HEK293T (cell line): ENCODE data around the gene DAPP1.

Experiments
- FOXA1 ChIP-seq: fragments of 450-650 bp; IDR thresholded peaks from 2 replicates; pipeline ENCODE4 v1.6.1; 2016; ENCODE audit warnings: mild to moderate bottlenecking
- FOXK2 ChIP-seq: fragments of 450-650 bp; IDR thresholded peaks from 2 replicates; pipeline ENCODE4 v1.6.1; 2016; ENCODE audit warnings: mild to moderate bottlenecking
- FOXM1 ChIP-seq: fragments of 450-650 bp; IDR thresholded peaks from 2 replicates; pipeline ENCODE4 v1.6.1; 2017; ENCODE audit warnings: mild to moderate bottlenecking, borderline replicate concordance
- L3MBTL2 ChIP-seq: fragments of 450-650 bp; conservative IDR thresholded peaks from 2 replicates; pipeline ENCODE4 v1.6.1; 2016; ENCODE audit warnings: mild to moderate bottlenecking
- SP1 ChIP-seq: fragments of 450-650 bp; IDR thresholded peaks from 2 replicates; pipeline ENCODE4 v1.6.1; 2017
- SUZ12 ChIP-seq: fragments of 450-650 bp; IDR thresholded peaks from 2 replicates; pipeline ENCODE4 v1.6.1; 2016; ENCODE audit warnings: mild to moderate bottlenecking
- TARDBP ChIP-seq: fragments of 450-650 bp; IDR thresholded peaks from 2 replicates; pipeline ENCODE4 v1.6.1; 2016
- ZNF384 ChIP-seq: fragments of 450-650 bp; IDR thresholded peaks from 2 replicates; pipeline ENCODE4 v1.6.1; 2016

DNA sequence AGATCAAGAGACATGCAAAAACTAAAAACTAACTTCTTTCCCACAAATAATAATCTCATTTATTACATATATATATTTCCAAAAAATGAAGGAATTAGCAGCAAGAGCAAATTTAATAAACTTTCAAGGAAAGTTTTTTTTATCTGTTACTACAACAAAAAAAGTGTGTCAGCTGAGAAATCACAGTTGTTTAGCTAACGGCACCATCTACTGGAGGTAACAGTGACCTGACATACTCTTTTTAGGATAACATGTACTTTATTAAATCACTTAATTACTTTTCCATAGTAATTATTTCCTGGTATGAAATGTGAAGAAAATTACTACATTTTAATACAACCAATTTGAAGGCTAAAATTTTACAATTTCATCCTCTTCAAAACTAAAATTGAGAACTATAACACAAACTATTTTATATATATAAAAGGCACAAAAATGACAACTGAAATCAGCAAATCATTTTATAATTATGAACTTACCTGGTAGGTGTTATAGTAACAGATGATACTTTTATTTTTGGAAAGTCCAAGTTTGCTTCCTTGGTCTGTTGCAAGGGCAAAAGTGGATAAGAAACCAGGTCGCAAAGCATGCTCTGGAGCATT is 68.5 kb downstream of the DAPP1 start:
- TF ChIP-seq FOXK2: no peak
- no peak for TF ChIP-seq TARDBP
- no peak for TF ChIP-seq SUZ12
- TF ChIP-seq ZNF384: no peak
- TF ChIP-seq FOXA1: no peak
- no peak for TF ChIP-seq SP1
- TF ChIP-seq FOXM1: no peak
- no peak for TF ChIP-seq L3MBTL2
